Measurements from ENCODE around the gene WASHC4. TPM values are rescaled to one million over a fixed set of nuclear protein-coding genes. Genes with fewer than 3 reads are reported as not detected.

The WASHC4 gene
- total RNA-seq, 1 donor from 2014 or later, result 32.0 TPM

GRCh38 chr12:105069936-105070702 lies 37.4 kb upstream of the WASHC4 start:
- Mint-ChIP-seq H3K27me3 (ENCODE audit: low read depth) (no peaks in the 10 kb centered on the region), H3K9me3 (no peaks in the 10 kb centered on the region), H3K27ac (ENCODE audit: unreplicated experiment) (no peak overlapping the region), H3K36me3 (ENCODE audit: low read depth) (no peaks in the 10 kb centered on the region), H3K4me3 (no peak overlapping the region), H3K4me1 (no peaks in the 10 kb centered on the region)
- no peak for TF ChIP-seq CTCF (conservative IDR thresholded peaks at IDR 0.05)
- DNase-seq (ENCODE audit: low read depth, low spot score), result no peak

- no peak for TF ChIP-seq CTCF (conservative IDR thresholded peaks at IDR 0.05)
- Mint-ChIP-seq H3K9me3 (no peaks in the 10 kb centered on the region), H3K27me3 (ENCODE audit: low read depth) (no peaks in the 10 kb centered on the region), H3K36me3 (ENCODE audit: low read depth) (no peaks in the 10 kb centered on the region), H3K4me1 (no peaks in the 10 kb centered on the region), H3K4me3 (no peak overlapping the region), H3K27ac (ENCODE audit: unreplicated experiment) (no peak overlapping the region)
- no peak for DNase-seq (ENCODE audit: low read depth, low spot score)
These were observed 35.5 kb upstream of the WASHC4 start for GRCh38 chr12:105071981-105072380.

- DNase-seq (ENCODE audit: low read depth, low spot score), result no peak
- Mint-ChIP-seq H3K27me3 (ENCODE audit: low read depth) (no peaks in the 10 kb centered on the region), H3K4me3 (no peak overlapping the region), H3K9me3 (no peaks in the 10 kb centered on the region), H3K4me1 (no peaks in the 10 kb centered on the region), H3K27ac (ENCODE audit: unreplicated experiment) (no peak overlapping the region), H3K36me3 (ENCODE audit: low read depth) (no peaks in the 10 kb centered on the region)
- no peak for TF ChIP-seq CTCF (conservative IDR thresholded peaks at IDR 0.05)
These were observed 34.5 kb upstream of the WASHC4 start for GRCh38 chr12:105072888-105073488.

- no peak for TF ChIP-seq CTCF (conservative IDR thresholded peaks at IDR 0.05)
- H3K36me3 Mint-ChIP-seq (ENCODE audit: low read depth), result no peaks in the 10 kb centered on the region
- no peaks in the 10 kb centered on the region for H3K4me1 Mint-ChIP-seq
- H3K4me3 Mint-ChIP-seq, result no peak overlapping the region
- H3K27me3 Mint-ChIP-seq (ENCODE audit: low read depth), result no peaks in the 10 kb centered on the region
- no peak for DNase-seq (ENCODE audit: low read depth, low spot score)
- H3K27ac Mint-ChIP-seq (ENCODE audit: unreplicated experiment), result no peak overlapping the region
- no peaks in the 10 kb centered on the region for H3K9me3 Mint-ChIP-seq
These were observed 31.4 kb upstream of the WASHC4 start for GRCh38 chr12:105076098-105076497.

- Mint-ChIP-seq H3K36me3 (ENCODE audit: low read depth) (no peaks in the 10 kb centered on the region), H3K27me3 (ENCODE audit: low read depth) (peaks cover 2% of the 10 kb centered on the region), H3K9me3 (no peaks in the 10 kb centered on the region), H3K4me1 (no peaks in the 10 kb centered on the region), H3K4me3 (no peak overlapping the region), H3K27ac (ENCODE audit: unreplicated experiment) (no peak overlapping the region)
- TF ChIP-seq CTCF (conservative IDR thresholded peaks at IDR 0.05), result no peak
- no peak for DNase-seq (ENCODE audit: low read depth, low spot score)
These were observed 30.6 kb upstream of the WASHC4 start for GRCh38 chr12:105076913-105077312.
